GM19239 (cell line): ENCODE results near the gene TMEM145.
"Not testable (repeated sequence)": the region's sequence is repeated elsewhere in the genome, so short reads cannot be mapped to it uniquely, and the experiment has no call there.

ENCODE experiments used
- DNase-seq: peaks from one replicate; pipeline ENCODE4 v3.0.0; 2011; ENCODE audit warnings: low spot score; ENCODE audit not compliant: insufficient read length
- FAIRE-seq: peaks from 2 replicates; lab custom pipeline; 2011; peaks lifted over from hg19 to GRCh38; lab: Jason Lieb, UNC

TMEM145 gene

DNA sequence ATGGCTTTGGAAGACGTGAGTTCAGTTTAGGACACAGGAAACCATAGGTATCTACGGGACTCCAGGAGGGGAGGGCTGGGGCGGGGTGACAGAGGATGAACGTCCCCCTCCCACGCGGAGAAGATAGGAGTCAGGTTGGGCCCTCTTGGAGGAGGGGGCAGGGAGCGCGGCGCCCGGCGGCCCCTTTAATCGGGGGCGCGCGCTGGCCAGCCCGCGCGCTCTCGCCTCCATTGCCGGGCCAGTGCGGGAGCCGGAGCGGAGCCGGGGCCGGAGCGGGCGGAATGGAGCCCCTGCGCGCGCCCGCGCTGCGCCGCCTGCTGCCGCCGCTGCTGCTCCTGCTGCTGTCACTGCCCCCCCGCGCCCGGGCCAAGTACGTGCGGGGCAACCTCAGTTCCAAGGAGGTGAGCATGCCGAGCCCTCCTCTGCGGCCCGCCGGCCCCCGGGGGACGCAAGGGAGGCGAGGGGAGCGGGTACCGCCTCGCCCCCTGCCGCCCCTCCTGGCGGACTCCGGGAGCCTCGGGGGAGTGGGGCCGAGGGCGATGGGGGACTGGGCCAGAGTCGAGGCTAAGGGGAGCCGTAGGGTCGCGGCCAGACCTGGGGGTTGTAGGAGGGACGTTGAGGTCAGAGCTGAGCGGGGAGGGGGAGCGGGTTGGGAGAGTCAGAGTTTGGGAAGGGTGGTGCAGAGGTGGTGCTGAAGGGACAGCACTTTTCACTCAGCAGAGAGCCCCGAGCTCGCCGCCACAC, at the start of gene TMEM145:
TSS of gene TMEM145 (plus strand) at position 214 of the 744 bp plus-strand sequence. CDS start at position 282, 68 bp downstream.
- DNase-seq, result no peak
- FAIRE-seq, result no peak

DNA sequence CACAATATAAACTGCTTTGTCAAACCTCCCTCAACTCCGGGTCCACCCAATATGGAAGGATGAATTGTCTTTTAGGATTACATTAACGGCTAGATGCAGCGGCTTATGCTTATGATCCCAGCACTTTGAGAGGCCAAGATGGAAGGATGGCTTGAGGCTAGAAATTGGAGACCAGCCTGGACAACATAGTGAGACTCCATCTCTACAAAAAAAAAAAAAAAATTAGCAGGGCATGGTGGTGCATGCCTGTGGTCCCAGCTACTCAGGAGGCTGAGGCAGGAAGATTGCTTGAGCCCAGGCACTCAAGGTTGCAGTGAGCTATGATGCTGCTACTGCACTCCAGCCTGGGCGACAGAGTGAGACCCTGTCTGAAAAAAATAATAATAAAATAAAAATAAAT, 47.0 kb upstream of the TMEM145 start:
- FAIRE-seq, DNase-seq: not testable (repeated sequence)

GRCh38 chr19:42266928-42267603, 46.0 kb upstream of the TMEM145 start:
- FAIRE-seq, DNase-seq: not testable (repeated sequence)

DNA sequence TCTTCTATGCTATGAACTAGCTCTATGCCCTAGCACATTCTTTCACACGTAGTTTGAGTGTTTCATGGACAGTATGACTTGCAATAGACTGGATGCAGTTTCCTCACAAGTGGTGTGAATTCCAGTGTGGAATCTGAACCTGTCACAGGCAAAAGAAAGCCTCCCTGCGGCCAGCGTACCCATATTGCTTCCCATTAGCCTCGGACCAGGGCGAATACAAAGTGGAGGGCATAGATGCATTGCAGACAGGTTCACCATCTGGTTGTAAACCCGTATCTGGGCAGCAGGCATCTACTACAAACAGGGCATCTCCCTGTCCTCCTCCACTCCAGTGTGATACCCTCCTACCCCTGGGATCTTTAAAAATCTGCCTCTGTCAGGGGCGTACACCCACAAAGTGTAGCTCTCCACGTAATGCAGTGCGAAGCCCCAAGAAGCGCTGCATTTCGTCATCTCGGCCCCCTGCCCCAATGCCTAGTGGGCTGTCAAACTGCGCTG, 45.4 kb upstream of the TMEM145 start:
- peak; percentile 35 for FAIRE-seq
- DNase-seq, result no peak

DNA sequence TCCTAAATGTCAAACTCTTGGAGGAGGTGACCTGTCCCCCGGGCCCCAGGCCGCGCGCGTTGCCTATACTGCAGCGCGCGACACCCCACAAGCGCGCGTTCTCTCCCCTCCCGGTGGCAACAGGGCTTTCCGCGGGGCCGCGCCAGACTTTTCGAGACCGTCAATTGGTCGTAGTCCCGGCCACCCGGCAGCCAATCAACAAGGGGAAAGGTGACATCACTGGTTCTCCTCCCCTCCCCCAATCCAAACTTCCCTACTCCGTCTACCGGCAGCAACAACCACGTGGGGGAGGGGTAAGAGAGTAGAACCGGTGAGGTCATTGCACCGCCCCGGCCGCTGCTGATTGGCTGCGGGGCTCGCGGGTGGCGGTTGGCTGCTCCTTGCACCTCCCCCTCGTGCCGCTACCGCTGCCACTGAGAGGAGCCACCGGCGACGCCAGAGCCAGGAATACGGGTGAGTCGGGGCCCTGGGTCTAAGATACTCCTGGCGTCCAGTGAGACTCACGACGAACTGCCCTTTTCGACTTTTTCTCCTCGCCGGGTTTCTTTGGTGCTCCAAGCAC, 44.9 kb upstream of the TMEM145 start:
- peak; percentile 89 for DNase-seq
- no peak for FAIRE-seq

- FAIRE-seq (peak; percentile 99), DNase-seq (peak; percentile 94)
These were observed 44.2 kb upstream of the TMEM145 start, which contains the start of gene CIC for GRCh38 chr19:42268704-42269477. Gene CIC (plus strand): TSS chr19:42269252. CDS start chr19:42271784, 2,532 bp downstream.

DNA sequence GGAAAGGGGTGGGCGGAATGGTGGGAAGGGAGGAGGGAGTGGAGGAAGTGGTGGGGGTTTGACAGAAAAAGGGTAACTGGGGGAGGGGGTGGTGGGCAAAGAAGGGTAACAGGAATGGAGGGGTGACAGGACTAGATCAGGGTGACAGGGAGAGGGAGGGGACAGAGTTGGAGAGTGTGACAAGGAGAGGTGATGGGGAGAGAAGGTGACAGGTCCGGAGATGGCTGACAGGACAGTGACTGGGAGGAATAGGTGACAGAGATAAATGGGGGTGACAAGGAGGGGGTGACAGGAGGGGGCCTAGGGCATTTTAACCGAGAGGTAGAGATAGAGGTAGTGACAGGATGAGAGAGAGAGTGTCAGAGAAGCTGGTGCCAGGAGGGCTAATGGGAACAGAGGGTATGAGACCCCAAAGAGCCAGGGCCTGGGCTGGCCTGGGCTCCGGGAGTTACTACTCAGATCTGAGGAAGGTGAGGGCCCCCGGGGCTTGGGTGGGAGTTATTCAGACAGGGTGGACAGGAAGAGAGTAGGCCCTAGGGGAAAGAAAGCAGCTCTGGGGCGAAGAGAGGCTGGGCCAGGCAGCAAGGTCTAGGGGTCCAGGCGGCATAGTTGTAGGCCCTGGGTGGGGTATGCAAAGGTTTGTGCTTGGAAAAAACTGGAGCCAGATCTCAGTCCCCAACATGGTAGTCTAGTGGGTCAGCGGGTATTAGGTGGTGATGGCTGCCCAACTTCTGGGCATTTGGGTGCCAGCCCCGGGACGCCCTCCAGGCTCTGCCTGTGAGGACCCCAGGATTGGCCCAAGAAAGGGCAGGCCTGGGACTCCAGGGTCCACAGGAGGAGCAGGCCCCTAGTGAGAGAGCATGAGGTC, 43.4 kb upstream of the TMEM145 start:
- FAIRE-seq (no peak), DNase-seq (no peak)

GRCh38 chr19:42270346-42271044, 42.6 kb upstream of the TMEM145 start:
- FAIRE-seq (peak; percentile 95), DNase-seq (peak; percentile 59)

GRCh38 chr19:42271045-42271419, 42.1 kb upstream of the TMEM145 start:
- DNase-seq (no peak), FAIRE-seq (no peak)

DNA sequence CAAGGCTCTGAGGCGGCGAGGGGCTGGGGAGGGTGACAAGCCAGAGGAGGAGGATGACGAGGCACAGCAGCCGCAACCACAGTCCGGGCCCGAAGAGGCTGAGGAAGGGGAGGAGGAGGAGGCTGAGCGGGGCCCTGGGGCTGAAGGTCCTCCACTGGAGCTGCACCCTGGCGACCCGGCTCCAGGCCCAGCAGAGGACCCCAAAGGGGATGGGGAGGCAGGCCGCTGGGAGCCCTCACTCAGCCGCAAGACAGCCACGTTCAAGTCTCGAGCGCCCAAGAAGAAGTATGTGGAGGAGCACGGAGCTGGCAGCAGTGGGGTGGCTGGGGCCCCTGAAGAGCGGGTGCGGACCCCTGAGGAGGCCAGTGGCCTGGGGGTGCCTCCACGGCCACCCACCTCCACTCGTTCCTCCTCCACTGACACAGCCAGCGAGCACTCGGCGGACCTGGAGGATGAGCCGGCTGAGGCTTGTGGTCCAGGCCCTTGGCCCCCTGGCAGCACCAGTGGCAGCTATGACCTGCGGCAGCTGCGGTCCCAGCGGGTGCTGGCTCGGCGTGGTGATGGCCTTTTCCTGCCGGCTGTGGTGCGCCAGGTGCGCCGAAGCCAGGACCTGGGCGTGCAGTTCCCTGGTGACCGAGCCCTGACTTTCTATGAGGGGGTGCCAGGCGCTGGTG, 41.1 kb upstream of the TMEM145 start:
- DNase-seq, result no peak
- no peak for FAIRE-seq

- FAIRE-seq (no peak), DNase-seq (no peak)
These were observed 40.6 kb upstream of the TMEM145 start for GRCh38 chr19:42272535-42272897.

DNA sequence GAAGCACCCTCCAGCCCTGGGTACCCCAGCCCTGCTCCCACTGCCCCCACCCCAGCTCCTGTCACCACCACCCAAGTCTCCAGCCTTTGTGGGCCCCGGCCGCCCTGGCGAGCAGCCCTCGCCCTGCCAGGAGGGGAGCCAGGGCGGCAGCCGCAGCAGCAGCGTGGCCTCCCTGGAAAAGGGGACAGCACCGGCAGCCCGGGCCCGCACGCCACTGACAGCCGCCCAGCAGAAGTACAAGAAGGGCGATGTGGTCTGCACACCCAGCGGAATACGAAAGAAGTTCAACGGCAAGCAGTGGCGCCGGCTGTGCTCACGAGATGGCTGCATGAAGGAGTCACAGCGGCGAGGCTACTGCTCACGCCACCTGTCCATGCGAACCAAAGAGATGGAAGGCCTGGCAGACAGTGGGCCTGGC, 40.1 kb upstream of the TMEM145 start:
- FAIRE-seq (no peak), DNase-seq (no peak)

- DNase-seq, result no peak
- no peak for FAIRE-seq
These were observed 39.6 kb upstream of the TMEM145 start for GRCh38 chr19:42273407-42274064.

- DNase-seq (no peak), FAIRE-seq (no peak)
These were observed 38.9 kb upstream of the TMEM145 start for GRCh38 chr19:42274065-42274682.

GRCh38 chr19:42275103-42275502, 38.0 kb upstream of the TMEM145 start:
- FAIRE-seq (no peak), DNase-seq (no peak)

- FAIRE-seq, result no peak
These were observed 37.6 kb upstream of the TMEM145 start for GRCh38 chr19:42275517-42275916.

GRCh38 chr19:42276284-42276683, 36.8 kb upstream of the TMEM145 start:
- FAIRE-seq (no peak), DNase-seq (no peak)

More at GRCh38 chr19:42275517-42275916, 37.6 kb upstream of the TMEM145 start:
- DNase-seq, result no peak
